ENCODE data around the gene IRF6.

IRF6 gene

GRCh38 chr1:209790286-209791193, 15.4 kb downstream of the IRF6 start:
- DNase-seq (ENCODE audit: low read depth): no peak

DNA sequence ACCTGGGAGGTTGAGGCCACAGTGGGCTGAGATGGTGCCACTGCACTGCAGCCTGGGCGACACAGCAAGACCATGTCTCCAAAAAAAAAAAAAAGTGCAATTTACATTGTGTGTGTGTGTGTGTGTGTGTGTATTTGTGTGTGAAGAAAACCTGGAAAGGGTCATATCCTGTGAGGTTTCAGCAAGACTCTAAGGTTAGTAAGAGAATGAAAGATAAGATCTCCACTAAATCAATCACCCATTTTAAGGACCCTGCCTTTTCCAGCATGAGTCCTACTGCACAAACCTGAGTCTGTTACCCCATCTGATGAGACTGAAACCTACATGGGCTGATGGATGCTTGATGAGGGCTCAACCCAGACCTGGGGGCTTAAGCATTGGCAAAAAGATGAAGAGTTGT, 16.7 kb downstream of the IRF6 start:
- DNase-seq (ENCODE audit: low read depth): no peak

DNA sequence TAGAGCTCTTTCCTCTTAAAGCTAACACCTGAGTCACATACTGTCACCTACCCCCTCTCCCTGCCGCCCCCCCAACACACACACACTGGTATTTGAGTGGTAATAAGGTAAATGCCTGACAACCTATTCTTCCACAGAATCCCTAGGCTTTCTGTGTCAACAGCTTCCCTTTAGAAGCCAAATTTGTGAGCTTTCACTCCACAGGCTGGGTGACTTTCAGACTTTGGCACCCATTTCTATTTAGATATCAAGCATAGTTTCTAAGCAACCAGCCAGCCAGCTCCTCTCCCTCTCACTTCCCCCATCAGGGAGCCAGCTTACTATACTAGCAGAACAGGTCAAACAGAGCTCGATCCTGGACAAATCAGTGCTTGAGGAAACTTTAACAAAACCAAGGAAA, 18.4 kb downstream of the IRF6 start:
- no peak for DNase-seq (ENCODE audit: low read depth)

DNA sequence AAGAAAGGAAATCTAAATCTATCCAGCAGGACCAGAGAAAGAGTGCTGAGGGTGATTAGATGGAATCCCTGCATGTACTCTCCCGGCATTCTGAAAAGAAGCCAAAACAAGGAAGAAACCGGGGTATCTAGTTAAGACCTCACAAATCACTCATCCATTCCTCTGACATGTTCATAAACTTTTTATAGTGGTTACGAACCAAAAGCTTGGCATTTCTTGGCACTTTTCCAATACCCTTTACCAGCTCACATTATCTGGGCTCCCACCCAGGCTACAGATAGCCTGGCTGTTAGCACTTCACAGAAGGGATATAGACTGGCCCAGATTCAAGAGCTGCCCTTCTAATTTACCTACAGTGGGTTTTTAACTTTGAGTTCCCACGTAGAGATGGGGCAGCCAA, 19.8 kb downstream of the IRF6 start:
- no peak for DNase-seq (ENCODE audit: low read depth)

GRCh38 chr1:209785592-209785991, 20.4 kb downstream of the IRF6 start:
- DNase-seq (ENCODE audit: low read depth): no peak

GRCh38 chr1:209784265-209785169, 21.4 kb downstream of the IRF6 start, which contains the start of gene C1orf74:
TSS of gene C1orf74 (minus strand) at chr1:209784559. CDS start at chr1:209783634, 925 bp downstream.
- peak; percentile 100 for DNase-seq (ENCODE audit: low read depth)

DNA sequence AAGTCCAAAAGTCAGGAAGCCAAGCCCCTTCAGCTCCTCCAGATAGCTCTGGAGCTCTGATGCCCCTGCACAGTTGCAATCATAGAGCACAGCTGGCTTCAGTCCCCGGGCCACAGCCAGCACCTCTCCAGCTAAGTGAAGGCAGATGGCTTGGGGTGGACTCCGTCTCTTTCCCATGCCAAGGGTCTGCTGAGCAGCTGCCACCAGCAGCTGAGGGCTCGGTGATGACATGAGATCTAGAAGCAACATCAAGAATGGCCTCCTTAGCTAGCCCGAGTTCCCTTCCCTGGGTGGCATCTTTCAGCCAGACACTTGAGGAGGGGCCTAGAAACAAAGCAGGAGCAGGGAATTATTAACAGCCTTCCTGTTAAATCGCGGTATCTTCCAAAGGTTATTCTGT, 22.6 kb downstream of the IRF6 start:
- no peak for DNase-seq (ENCODE audit: low read depth)

GRCh38 chr1:209780268-209780667, 25.7 kb downstream of the IRF6 start:
- DNase-seq (ENCODE audit: low read depth): no peak

GRCh38 chr1:209778102-209778501, 27.8 kb downstream of the IRF6 start:
- no peak for DNase-seq (ENCODE audit: low read depth)

DNA sequence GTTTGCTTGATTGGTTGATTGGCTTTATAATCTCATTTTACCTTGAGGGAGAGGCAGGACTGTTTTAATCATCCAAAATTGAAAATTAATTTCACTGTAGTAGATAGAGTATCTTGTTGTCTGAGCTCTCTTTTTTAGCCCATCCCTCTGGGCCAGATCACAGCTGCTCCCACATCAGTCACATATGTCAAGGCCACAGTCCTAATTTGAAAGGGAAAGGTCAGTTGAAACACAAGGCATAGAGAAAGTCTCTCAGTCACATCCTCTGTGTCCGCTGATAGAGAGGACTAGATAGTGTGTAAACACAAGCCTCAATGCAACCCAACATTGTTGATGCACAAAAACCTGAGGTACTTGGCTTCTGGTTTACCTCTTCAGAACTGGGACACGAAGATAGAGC, 28.4 kb downstream of the IRF6 start:
- DNase-seq (ENCODE audit: low read depth): no peak

DNA sequence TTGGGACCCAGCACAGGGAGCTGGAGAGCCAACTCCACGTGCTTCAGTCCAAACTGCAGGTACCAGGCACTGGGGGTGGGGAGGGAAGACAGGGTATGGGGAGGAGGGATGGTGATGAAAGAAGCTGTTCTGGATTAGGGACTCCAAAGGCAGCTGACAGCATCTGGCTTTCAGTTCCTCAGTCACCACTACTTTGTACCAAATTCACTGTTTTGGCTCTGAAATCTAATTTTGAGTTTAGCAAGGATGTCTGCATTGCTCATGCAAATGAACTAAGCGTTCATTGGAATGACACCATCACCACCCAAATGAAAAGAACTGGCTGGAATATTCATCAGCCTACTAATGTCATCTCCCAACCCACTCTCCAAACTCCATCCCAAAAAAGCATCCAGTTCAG, 30.3 kb downstream of the IRF6 start:
- no peak for DNase-seq (ENCODE audit: low read depth)

DNA sequence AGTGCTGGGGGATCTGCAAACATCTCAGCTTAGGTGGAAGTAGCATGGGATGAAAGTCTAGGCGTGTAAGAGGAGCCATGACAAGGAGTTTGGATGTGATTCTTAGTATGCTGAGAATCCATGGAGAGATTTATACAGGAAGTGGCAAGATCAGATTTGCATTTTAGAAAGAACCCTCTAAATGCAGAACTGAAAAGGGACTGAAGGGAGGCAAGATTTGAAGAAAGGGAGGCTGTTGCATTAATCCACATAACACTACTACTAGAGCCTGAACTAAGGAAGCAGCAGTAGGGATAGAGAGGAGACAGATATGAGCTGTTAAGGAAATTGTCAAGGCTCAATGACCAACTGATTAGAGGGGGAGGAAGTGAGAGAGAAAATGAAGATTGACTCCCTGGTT, 31.4 kb downstream of the IRF6 start:
- DNase-seq (ENCODE audit: low read depth): no peak

DNA sequence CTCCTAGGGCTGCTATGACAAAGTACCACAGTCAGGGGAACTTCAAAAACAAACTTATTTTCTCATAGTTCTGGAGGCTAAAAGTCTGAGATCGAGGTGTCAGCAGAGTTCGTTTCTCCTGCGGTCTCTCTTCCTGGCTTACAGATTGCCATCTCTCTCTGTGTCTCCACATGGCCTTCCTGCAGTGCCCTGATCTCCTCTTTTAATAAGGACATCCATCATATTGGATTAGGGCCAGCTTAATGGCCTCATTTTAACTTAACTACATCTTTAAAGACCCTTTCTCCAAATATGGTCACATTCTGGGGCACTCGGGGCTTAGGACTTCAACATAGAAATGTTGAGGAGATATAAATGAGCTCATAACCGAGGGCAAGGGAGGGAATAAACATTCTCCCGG, 33.8 kb downstream of the IRF6 start:
- no peak for DNase-seq (ENCODE audit: low read depth)

- no peak for DNase-seq (ENCODE audit: low read depth)
Observed at GRCh38 chr1:209770636-209771415, 35.1 kb downstream of the IRF6 start.

DNA sequence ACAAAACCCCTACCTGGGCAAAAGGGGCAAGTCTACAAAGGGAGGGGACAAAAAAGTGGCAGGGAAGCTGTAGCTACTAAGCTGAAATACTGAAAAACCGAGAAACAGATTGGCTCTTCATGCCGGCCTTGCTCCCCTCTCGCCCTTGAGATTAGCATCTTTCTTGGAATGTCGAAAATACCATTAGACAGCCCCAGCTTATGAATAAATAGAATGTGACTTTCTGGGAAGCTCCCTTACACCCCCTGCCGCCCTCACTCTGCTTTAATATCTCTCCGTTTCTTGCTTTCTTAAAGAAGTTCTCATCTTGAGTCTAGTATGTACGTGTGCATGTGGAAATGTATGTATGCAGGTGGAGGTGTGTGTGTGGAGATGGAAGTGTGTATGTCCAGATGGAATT, 36.0 kb downstream of the IRF6 start:
- no peak for DNase-seq (ENCODE audit: low read depth)

DNA sequence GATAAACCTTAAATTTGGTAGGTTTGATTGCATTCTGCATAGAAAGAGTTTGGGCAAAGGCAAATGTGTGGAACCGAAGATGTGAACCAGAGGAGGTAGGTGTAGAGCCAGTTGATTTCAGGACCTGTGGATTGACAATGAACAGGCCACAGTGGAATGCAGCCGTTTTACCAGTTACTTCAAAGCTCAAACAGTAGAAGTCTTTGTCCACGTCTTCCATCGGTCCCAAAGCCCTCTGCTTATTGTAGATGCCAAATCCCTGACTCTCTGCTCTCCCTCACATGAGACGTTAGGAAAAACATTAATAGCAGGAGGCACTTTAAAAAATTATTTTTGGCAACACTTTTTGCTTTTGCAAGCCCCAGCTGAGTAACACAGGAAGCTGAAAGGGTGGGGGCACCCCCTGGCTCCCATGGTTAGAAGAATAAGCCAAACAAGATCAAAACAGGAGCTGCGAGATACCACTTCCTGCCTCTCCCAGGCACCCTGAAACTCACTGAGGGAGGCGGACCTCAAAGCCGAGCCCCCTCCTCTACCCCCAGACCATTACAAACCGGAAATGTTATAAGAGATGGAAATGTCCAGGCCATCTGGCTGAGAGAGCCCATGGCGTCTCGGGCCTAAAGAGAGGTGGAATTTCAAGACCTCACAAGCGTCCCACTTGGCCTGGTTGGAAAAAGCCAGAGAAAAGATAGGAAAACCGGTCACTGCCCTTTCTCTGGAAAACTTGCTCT, 36.6 kb downstream of the IRF6 start:
- DNase-seq (ENCODE audit: low read depth): peak; percentile 65

DNA sequence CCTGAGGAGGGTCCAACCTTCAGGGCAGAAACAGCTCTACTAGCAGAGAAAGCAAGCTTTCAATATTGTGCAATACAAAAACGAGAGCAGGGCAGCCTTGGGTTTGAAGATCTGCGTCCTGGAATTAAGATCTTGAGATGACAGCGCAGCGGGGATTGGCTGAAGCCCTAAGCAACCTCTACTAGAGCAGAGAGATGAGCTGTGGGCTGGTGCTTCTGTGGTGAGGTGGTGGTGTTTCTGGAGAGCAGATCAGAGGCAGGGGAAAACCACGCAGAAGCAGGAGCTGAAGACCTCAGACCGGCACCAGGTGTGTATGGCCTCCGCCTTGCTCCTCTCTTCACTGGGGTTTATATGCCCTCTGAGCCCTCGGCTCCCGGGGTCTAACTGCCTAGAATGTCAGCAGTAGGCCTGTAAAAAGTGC, 37.6 kb downstream of the IRF6 start:
- DNase-seq (ENCODE audit: low read depth): peak; percentile 62

DNA sequence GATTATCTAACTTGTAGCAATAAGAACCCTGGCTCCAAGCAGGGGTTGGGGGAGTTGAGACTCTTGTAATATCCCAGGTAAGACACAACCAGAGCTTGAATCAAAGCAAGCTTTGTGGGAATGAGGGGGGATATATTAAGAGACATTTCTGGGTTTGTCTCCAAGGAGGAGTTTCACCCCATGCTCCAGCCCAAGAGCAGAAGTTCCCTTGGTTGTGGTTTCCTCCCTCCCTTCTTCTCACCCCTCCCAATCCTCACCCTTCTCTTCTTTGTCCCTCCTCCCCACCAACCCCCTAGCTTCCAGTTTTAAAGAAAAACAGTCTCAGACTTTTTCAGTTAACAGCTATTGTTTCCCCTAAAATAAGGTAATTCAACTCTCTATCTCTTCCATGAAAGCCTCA, 38.2 kb downstream of the IRF6 start:
- no peak for DNase-seq (ENCODE audit: low read depth)

DNA sequence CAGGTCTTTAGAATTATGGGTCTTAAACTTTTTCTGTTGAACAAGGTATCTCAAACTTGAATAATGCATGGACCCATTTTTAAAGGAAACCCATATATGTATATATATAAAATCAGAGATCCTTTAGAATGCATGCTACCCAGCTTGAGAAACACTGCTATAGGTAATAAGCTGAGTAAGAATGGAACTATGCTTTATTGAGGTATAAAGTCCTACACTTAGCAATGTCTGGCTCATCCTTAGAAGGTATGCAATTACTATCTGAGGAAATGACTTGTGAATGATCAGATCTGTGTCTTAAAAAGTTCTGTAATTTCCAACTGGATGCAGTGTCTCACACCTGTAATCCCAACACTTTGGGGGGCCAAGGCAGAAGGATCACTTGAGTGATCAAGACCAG, 38.8 kb downstream of the IRF6 start:
- no peak for DNase-seq (ENCODE audit: low read depth)

DNA sequence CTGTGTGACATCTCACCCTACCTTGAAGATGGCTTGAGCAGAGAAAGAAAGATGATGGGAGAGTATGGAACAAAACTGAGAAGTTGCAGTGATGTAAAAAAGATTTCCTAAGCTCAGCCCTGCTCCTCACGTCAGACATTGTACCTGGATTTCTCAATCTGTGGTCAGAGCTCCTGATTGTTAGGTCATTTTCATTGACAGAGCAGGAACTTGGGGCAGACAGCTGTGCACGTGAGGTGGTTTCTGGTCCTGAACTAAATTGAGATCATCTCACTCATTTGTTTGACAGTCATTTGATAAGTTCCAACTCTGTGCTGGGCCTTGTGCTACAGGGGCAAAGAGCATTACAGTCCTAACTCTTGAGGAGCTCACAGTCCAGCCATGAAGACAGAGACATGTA, 39.9 kb downstream of the IRF6 start:
- no peak for DNase-seq (ENCODE audit: low read depth)

DNA sequence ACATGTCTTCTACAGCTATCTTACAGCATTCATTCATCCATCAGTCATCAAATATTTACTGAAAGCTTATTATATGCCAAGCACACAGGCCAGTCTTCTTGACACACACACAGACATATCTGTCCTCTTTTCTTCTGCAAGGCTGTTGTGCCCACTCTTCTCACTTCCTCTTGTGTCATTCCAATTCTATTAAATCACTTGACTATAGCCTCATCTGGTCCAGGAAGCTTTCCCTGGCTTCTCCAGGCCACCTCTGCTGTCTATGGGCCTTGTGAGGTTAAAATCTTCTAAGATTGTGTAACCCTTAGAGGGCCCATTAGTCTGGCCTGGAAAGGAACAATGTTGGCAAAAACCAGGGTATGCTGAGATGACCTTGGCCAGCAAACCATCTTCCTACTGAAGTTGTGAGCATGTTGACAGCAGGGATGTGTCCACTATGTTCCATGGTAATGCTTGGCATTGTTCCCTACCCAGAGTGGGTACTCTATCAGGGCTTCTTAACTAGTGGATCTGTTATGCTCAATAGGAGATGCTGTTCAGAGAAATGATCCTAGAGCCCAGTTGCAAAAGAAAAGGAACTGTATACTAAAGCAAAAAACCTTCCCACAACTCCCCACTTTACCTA, 44.8 kb downstream of the IRF6 start:
- no peak for DNase-seq (ENCODE audit: low read depth)
